Tibial artery (tissue), 4 donors: ENCODE data around the gene ZNRF1.

Source experiments
- DNase-seq, 2 donors: peaks; one replicate each; pipeline ENCODE4 v3.0.0-alpha.2; 2019
- H3K27ac ChIP-seq, 2 donors: fragments of 200-600 bp; sonication (generic) in 1 of 2; 1 replicate in 1 of 2; 2 replicates in 1 of 2; pipeline ENCODE4 v1.5.1; 2018 to 2019; ENCODE audit warnings: mild to moderate bottlenecking in 1 of 2
- H3K27me3 ChIP-seq, 2 donors: fragments of 200-600 bp; sonication (generic) in 1 of 2; one replicate each; pipeline versions ENCODE4 v1.5.1 to v1.6.0; 2016 to 2019
- H3K36me3 ChIP-seq, 3 donors: fragments of 200-600 bp; sonication (generic) in 2 of 3; one replicate each; pipeline ENCODE4 v1.5.1; 2016 to 2019; ENCODE audit warnings: mild to moderate bottlenecking in 2 of 3
- H3K4me1 ChIP-seq, 4 donors: fragments of 200-600 bp; sonication (generic) in 2 of 4; 1 replicate in 3 of 4; 2 replicates in 1 of 4; pipeline ENCODE4 v1.5.1; 2016 to 2019
- H3K4me3 ChIP-seq, 2 donors: fragments of 200-600 bp; sonication (generic) in 1 of 2; 1 replicate in 1 of 2; 2 replicates in 1 of 2; pipeline ENCODE4 v1.5.1; 2018 to 2019; ENCODE audit warnings: mild to moderate bottlenecking in 2 of 2
- H3K9me3 ChIP-seq, 3 donors: fragments of 200-600 bp; sonication (generic) in 1 of 3; one replicate each; pipeline ENCODE4 v1.5.1; 2016 to 2019
- CTCF ChIP-seq, 2 experiments: fragments of 200-600 bp in 1 of 2; fragments of 450-650 bp in 1 of 2; IDR thresholded peaks; one replicate each; pipeline ENCODE4 v1.5.1; 2017 to 2019; ENCODE audit warnings: antibody characterized with exemption in 2 of 2, mild to moderate bottlenecking in 1 of 2, moderate library complexity in 1 of 2
- intact Hi-C: fragments of 100-400 bp; cut with DNase I; formaldehyde crosslinking; loops from one replicate; pipeline ENCODE4 v1.15.0; 2023; ENCODE audit warnings: low total_unique reads

ZNRF1 gene

DNA sequence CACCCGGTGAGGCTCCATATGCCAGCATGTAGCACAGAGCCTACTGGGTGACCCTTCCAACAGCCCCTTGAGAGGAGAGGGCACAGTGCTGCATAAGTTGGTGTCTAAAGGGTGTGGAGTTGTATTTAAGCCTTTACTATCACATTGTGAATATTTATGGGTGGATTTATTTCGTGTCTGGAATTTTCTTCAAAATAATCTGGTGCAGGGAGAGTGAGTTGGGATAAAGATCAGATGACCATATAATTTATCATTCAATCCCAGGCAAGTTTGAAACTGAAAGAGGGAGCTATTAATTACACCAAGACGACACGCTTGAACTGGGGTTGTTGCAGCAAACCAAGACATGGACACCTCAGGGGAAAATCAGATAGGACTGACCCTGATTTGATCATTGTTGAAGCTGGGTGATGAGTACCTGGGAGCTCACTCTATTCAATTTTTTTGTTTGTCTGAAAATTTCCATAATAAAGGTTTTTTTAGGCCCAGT is 75.5 kb downstream of the ZNRF1 start:
- H3K4me1 ChIP-seq = peaks cover 0 to 7% (median 0%) of the 10 kb centered on the region in 4 donors
- H3K9me3 ChIP-seq = no peaks in the 10 kb centered on the region
- intact Hi-C loops = no loop called here
- TF ChIP-seq CTCF (IDR thresholded peaks at IDR 0.05) = no peak
- no peaks in the 10 kb centered on the region for H3K27me3 ChIP-seq
- H3K36me3 ChIP-seq = no peaks in the 10 kb centered on the region
- DNase-seq = no peak
- H3K27ac ChIP-seq = no peak overlapping the region
- H3K4me3 ChIP-seq = no peak overlapping the region

DNA sequence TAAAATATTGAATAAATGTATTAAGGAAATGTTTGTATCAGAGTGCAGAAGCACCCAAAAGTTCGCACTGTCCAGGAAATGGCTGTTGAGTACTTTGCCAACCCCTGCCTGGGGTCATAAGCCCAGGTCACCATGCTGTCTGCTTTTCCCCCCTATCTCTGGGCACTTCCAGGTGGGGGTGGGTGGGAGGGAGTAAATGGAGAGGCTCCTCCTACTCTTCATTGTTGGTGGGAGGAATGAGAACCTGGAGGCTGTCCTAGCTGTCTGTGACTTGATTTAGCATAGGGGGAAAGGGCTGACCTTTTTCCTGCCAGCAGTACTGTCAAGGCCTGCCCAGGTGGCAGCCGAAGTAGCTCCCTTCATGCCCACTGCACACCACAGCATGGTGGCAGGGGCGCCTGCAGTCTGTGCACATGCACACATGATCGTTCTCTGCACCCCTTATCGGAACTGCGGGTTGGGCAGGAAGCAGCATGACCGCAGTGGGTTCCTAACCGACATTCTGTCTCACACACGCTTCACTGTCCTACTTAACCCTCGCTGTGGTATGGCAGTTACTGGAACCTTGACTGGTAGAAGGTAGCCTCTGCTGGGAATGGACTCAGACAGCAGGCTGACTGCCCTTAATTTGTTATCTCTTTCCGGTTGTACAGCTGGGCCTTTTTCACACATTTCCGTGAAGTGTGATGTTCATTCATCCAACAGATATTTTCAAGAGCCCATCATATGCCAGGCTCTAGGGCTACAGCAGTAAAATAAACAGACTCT is 76.3 kb downstream of the ZNRF1 start:
- peaks cover 0 to 7% (median 0%) of the 10 kb centered on the region in 4 donors for H3K4me1 ChIP-seq
- H3K36me3 ChIP-seq = no peaks in the 10 kb centered on the region
- no peak for DNase-seq
- no peak overlapping the region for H3K27ac ChIP-seq
- no peaks in the 10 kb centered on the region for H3K27me3 ChIP-seq
- intact Hi-C loops = no loop called here
- H3K9me3 ChIP-seq = no peaks in the 10 kb centered on the region
- TF ChIP-seq CTCF (IDR thresholded peaks at IDR 0.05) = no peak
- no peak overlapping the region for H3K4me3 ChIP-seq

DNA sequence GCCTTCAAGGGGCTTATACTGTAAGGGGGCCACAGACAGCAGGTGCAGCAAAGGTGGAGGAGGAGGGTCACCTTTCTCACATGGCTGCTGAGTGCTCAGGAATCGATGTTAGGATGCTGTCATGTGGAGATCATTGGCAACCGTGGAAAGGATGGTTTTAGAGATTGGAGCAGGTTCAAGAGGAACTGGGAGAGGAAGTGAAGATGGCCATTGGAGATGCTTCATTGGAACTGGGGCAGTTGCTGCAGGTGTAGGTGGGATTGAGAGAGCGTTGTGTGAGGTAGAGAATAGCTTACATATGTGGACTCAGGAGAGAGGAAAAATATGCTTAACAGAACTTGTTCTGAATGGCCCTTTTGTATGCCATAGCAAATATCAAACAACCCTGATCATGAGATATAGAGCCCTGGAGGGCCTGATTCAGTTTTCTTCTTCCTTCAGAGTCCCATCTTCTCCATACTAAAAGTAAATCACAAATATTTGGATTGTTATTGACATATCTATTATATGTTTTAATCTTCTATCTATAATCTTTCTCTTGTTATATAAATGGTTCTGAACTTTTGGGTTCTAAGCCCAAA is 77.0 kb downstream of the ZNRF1 start:
- intact Hi-C loops = no loop called here
- Histone ChIP-seq H3K27ac (no peak overlapping the region), H3K4me3 (no peak overlapping the region)

DNA sequence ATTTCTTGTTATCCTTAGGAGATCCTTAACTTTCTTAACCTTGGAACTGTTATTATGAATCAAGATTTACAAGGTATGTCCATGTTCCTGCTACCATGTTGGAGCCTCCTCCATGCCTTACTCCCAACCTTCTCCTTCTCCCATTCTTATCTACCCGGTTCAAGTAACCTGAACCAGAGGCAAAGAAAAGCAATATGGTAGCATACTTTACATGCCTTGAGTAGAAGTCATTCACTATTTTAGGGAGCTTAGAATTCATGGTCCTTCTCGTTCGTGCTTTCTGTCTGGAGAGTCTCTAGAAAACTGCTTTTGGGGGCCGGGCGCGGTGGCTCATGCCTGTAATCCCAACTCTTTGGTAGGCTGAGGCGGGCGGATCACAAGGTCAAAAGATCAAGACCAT is 80.1 kb downstream of the ZNRF1 start:
- Histone ChIP-seq H3K9me3 (no peaks in the 10 kb centered on the region), H3K4me3 (no peak overlapping the region), H3K4me1 (peaks cover 0 to 7% (median 2%) of the 10 kb centered on the region in 4 donors), H3K27me3 (no peaks in the 10 kb centered on the region), H3K36me3 (no peaks in the 10 kb centered on the region), H3K27ac (no peak overlapping the region)
- TF ChIP-seq CTCF (IDR thresholded peaks at IDR 0.05) = no peak
- intact Hi-C loops = no loop called here
- no peak for DNase-seq

More for the DNA sequence above, 77.0 kb downstream of the ZNRF1 start:
- TF ChIP-seq CTCF (IDR thresholded peaks at IDR 0.05) = no peak
- Histone ChIP-seq H3K9me3 (no peaks in the 10 kb centered on the region), H3K27me3 (no peaks in the 10 kb centered on the region), H3K4me1 (peaks cover 0 to 7% (median 0%) of the 10 kb centered on the region in 4 donors), H3K36me3 (no peaks in the 10 kb centered on the region)
- no peak for DNase-seq

DNA sequence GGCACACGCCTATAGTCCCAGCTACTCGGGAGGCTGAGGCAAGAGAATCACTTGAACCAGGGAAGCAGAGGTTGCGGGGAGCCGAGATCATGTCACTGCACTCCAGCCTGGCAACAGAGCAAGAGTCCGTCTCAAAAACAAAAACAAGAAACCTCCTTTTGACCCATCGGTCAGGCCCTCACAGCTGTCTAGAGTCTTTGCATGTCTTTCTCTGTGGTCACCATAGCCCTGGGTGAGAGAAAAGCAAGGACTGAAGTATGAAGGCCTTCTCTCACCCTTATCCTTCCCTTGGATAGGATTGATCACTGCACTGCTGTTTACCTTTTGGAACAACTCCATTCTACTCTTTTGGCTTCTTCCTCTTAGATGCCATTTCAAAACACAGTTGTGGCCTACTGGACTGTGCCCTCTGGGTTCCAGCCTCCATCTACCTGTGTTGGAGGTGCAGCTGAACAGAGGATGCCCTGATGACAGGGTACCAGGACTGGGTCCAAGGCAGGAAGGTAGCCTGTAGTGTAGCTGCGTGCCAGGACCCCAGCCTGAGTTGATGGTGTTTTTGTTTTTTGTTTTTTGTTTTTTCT is 80.6 kb downstream of the ZNRF1 start:
- H3K27me3 ChIP-seq = no peaks in the 10 kb centered on the region
- intact Hi-C loops = no loop called here
- no peaks in the 10 kb centered on the region for H3K36me3 ChIP-seq
- no peak overlapping the region for H3K4me3 ChIP-seq
- H3K4me1 ChIP-seq = peaks cover 0 to 7% (median 2%) of the 10 kb centered on the region in 4 donors
- no peak overlapping the region for H3K27ac ChIP-seq
- TF ChIP-seq CTCF (IDR thresholded peaks at IDR 0.05) = no peak
- H3K9me3 ChIP-seq = no peaks in the 10 kb centered on the region
- DNase-seq = no peak
